GM06990 (cell line): ENCODE measurements around the gene AMN1.

Source experiments
- DNase-seq: peaks from one replicate; pipeline ENCODE4 v3.0.0-alpha.2; 2011; ENCODE audit not compliant: insufficient read length; ENCODE audit errors: extremely low read depth
- H3K27me3 ChIP-seq: replicated peaks from 2 replicates; pipeline ENCODE4 v1.6.0; 2011; ENCODE audit warnings: low read length; ENCODE audit not compliant: control insufficient read depth, insufficient read depth
- H3K36me3 ChIP-seq: 2 replicates; pipeline ENCODE4 v1.5.1; 2011; ENCODE audit warnings: low read length; ENCODE audit not compliant: control insufficient read depth, insufficient read depth
- H3K4me3 ChIP-seq: replicated peaks from 2 replicates; pipeline ENCODE4 v1.5.1; 2011; ENCODE audit warnings: low read depth, mild to moderate bottlenecking, control low read depth, low read length
- CTCF ChIP-seq: IDR thresholded peaks from 2 replicates; pipeline ENCODE4 v1.5.1; 2011; ENCODE audit warnings: low read length, control low read depth, mild to moderate bottlenecking, inconsistent platforms; ENCODE audit not compliant: insufficient read depth, poor library complexity, severe bottlenecking

AMN1 gene

GRCh38 chr12:31658471-31659086 lies 70.2 kb downstream of the AMN1 start:
- H3K27me3 ChIP-seq, result no peaks in the 10 kb centered on the region
- no peaks in the 10 kb centered on the region for H3K36me3 ChIP-seq
- DNase-seq, result no peak
- H3K4me3 ChIP-seq, result peak overlapping the region; percentile 73
- TF ChIP-seq CTCF, result no peak

DNA sequence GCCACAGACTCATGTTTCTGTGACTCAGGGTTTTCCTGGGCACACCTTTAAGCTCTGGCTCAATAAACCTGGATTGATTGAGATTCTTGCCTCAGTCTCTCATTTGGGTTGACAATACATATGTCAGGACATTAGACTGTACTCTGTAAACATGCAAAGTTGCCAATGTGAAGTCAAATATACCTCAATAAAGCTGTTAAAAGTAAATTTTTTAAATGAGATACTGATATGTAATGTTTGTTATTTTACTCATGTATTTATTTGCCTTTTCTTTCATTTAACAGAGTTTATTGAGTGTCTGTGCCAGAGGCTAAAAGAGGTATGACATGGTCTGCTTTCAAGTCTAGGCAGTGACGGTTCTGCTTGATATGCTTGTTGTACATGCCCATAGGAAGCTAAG lies 73.0 kb downstream of the AMN1 start:
- Histone ChIP-seq H3K36me3 (no peaks in the 10 kb centered on the region), H3K4me3 (no peak overlapping the region), H3K27me3 (no peaks in the 10 kb centered on the region)
- no peak for DNase-seq
- no peak for TF ChIP-seq CTCF

- no peak for TF ChIP-seq CTCF
- Histone ChIP-seq H3K27me3 (no peaks in the 10 kb centered on the region), H3K4me3 (no peak overlapping the region), H3K36me3 (no peaks in the 10 kb centered on the region)
- no peak for DNase-seq
These were observed 73.6 kb downstream of the AMN1 start for GRCh38 chr12:31655208-31655607.

- Histone ChIP-seq H3K36me3 (no peaks in the 10 kb centered on the region), H3K4me3 (no peak overlapping the region), H3K27me3 (no peaks in the 10 kb centered on the region)
- no peak for TF ChIP-seq CTCF
- DNase-seq, result no peak
These were observed 76.8 kb downstream of the AMN1 start for GRCh38 chr12:31651893-31652521.

DNA sequence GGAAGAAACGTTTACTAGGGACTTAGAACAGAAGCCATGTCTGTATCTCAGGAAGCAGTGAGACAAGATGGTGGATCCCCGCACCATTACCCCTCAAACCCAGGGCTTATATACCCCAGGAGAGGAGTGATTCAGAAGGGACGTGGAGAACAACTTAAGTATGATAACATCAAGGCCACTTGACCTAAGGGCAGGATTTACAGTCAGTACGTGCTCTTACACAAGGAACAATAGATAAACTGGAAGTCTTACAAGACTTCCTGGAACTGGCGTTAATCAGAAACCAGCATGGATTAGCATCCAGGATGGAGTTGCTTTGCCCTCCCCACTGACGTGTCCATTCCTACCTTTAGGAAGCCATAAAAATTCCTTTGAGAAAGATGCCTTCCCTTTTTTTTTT lies 77.9 kb downstream of the AMN1 start:
- no peak for TF ChIP-seq CTCF
- Histone ChIP-seq H3K27me3 (no peaks in the 10 kb centered on the region), H3K36me3 (no peaks in the 10 kb centered on the region), H3K4me3 (no peak overlapping the region)
- DNase-seq, result no peak

DNA sequence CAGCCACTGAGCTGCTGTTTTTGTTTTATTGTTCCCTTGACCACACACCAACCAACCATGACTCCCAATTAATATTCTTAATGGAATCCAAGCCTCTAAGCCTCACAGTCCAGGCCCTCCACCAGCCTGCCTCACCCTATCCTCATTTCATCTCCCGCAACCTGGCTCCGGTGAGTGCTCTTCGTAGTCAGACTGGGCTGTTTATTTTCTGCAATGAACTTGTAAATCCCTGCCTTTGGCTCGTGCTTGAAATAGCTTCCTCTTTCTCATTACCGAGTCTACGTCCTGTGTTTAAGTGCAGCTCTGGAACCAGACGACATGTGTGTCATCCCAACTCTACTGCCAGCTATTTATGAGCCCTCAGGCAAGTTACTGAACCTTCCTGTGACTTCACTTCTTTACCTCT lies 81.7 kb downstream of the AMN1 start:
- no peak for TF ChIP-seq CTCF
- H3K4me3 ChIP-seq, result no peak overlapping the region
- no peaks in the 10 kb centered on the region for H3K36me3 ChIP-seq
- H3K27me3 ChIP-seq, result no peaks in the 10 kb centered on the region
- no peak for DNase-seq
